Liver (tissue), 3 donors: Measurements from ENCODE around the gene OTOP3.

Experiments
- EGR1 ChIP-seq, 2 donors: IDR thresholded peaks; 2 replicates each; pipeline ENCODE4 v1.6.1; 2016 to 2018; ENCODE audit warnings: antibody characterized with exemption in 2 of 2, low read depth in 2 of 2
- RAD21 ChIP-seq, 2 donors: IDR thresholded peaks; 2 replicates each; pipeline ENCODE4 v1.6.1; 2016; ENCODE audit warnings: antibody characterized with exemption in 2 of 2, mild to moderate bottlenecking in 2 of 2
- TAF1 ChIP-seq: conservative IDR thresholded peaks from 2 replicates; pipeline ENCODE4 v1.6.1; 2016; ENCODE audit warnings: antibody characterized with exemption, mild to moderate bottlenecking
- YY1 ChIP-seq: IDR thresholded peaks from 2 replicates; pipeline ENCODE4 v1.6.1; 2016; ENCODE audit warnings: antibody characterized with exemption, mild to moderate bottlenecking
- TF ChIP-seq, protein P1 (sequence below): fragments of 150-350 bp; IDR thresholded peaks from 2 replicates; pipeline ENCODE4 v1.5.1; 2017; ENCODE audit warnings: improper control_type of control experiment, low read depth, low read length; ENCODE audit not compliant: missing input control
- TF ChIP-seq, protein P2 (sequence below): IDR thresholded peaks from 2 replicates; pipeline ENCODE4 v1.6.1; 2016; ENCODE audit warnings: antibody characterized with exemption, mild to moderate bottlenecking
- TF ChIP-seq, protein P3 (sequence below): IDR thresholded peaks from 2 replicates; pipeline ENCODE4 v1.6.1; 2016; ENCODE audit warnings: antibody characterized with exemption
- TF ChIP-seq, protein P4 (sequence below): IDR thresholded peaks from 2 replicates; pipeline ENCODE4 v1.6.1; 2016; ENCODE audit warnings: antibody characterized with exemption
- donor health status: healthy.
- donor health status: healthy.

DNA sequence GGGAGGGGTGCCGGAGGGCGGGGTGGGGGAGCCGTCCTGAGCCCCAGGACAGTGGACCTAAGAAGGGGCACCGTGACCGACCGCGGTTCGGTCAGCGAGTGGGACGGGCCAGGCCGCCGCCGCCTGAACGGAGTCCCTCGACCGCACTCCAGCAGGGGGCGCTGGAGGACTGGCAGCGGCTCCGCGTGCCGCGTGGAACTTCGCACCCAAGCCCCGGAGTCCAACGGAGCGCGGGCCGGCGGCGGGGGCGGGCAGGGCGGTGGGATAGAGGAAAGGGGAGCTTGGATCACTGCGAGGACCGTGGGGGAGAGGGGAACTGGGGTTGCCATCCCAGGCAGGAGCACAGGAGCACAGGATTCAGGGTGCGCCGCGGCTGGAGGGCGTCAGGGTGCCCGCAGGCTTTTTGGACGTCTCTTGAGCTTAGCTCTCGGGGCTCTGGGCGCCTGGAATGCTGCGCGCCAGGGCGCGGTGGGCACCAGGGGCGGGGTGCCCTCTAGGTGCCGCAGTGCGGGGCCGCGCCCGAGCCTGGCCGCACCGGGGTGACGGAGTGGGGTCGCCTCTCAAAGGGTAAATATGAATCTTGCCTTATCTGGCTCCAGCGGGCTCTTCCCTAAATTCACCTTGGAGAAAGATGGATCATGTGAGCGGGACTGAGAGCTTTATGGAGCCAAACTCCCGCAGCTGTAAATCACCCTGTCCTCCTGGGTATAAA, 12.0 kb upstream of the OTOP3 start:
- TF ChIP-seq, protein P1, sequence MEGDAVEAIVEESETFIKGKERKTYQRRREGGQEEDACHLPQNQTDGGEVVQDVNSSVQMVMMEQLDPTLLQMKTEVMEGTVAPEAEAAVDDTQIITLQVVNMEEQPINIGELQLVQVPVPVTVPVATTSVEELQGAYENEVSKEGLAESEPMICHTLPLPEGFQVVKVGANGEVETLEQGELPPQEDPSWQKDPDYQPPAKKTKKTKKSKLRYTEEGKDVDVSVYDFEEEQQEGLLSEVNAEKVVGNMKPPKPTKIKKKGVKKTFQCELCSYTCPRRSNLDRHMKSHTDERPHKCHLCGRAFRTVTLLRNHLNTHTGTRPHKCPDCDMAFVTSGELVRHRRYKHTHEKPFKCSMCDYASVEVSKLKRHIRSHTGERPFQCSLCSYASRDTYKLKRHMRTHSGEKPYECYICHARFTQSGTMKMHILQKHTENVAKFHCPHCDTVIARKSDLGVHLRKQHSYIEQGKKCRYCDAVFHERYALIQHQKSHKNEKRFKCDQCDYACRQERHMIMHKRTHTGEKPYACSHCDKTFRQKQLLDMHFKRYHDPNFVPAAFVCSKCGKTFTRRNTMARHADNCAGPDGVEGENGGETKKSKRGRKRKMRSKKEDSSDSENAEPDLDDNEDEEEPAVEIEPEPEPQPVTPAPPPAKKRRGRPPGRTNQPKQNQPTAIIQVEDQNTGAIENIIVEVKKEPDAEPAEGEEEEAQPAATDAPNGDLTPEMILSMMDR, result peak; percentile 61
- peak in 1 of 2 donors; percentile 74 for TF ChIP-seq RAD21 (IDR thresholded peaks at IDR 0.05)
- TF ChIP-seq, protein P2, sequence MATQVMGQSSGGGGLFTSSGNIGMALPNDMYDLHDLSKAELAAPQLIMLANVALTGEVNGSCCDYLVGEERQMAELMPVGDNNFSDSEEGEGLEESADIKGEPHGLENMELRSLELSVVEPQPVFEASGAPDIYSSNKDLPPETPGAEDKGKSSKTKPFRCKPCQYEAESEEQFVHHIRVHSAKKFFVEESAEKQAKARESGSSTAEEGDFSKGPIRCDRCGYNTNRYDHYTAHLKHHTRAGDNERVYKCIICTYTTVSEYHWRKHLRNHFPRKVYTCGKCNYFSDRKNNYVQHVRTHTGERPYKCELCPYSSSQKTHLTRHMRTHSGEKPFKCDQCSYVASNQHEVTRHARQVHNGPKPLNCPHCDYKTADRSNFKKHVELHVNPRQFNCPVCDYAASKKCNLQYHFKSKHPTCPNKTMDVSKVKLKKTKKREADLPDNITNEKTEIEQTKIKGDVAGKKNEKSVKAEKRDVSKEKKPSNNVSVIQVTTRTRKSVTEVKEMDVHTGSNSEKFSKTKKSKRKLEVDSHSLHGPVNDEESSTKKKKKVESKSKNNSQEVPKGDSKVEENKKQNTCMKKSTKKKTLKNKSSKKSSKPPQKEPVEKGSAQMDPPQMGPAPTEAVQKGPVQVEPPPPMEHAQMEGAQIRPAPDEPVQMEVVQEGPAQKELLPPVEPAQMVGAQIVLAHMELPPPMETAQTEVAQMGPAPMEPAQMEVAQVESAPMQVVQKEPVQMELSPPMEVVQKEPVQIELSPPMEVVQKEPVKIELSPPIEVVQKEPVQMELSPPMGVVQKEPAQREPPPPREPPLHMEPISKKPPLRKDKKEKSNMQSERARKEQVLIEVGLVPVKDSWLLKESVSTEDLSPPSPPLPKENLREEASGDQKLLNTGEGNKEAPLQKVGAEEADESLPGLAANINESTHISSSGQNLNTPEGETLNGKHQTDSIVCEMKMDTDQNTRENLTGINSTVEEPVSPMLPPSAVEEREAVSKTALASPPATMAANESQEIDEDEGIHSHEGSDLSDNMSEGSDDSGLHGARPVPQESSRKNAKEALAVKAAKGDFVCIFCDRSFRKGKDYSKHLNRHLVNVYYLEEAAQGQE, result no peak
- TF ChIP-seq, protein P3, sequence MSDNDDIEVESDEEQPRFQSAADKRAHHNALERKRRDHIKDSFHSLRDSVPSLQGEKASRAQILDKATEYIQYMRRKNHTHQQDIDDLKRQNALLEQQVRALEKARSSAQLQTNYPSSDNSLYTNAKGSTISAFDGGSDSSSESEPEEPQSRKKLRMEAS, result no peak
- TF ChIP-seq TAF1, result no peak
- TF ChIP-seq EGR1 (IDR thresholded peaks at IDR 0.05; ENCODE audit: low read depth in 2 of 2), result no peak
- TF ChIP-seq, protein P4, sequence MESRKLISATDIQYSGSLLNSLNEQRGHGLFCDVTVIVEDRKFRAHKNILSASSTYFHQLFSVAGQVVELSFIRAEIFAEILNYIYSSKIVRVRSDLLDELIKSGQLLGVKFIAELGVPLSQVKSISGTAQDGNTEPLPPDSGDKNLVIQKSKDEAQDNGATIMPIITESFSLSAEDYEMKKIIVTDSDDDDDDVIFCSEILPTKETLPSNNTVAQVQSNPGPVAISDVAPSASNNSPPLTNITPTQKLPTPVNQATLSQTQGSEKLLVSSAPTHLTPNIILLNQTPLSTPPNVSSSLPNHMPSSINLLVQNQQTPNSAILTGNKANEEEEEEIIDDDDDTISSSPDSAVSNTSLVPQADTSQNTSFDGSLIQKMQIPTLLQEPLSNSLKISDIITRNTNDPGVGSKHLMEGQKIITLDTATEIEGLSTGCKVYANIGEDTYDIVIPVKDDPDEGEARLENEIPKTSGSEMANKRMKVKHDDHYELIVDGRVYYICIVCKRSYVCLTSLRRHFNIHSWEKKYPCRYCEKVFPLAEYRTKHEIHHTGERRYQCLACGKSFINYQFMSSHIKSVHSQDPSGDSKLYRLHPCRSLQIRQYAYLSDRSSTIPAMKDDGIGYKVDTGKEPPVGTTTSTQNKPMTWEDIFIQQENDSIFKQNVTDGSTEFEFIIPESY, result no peak
- no peak for TF ChIP-seq YY1
